ENCODE results near the gene BET1. TPM values are rescaled to one million over a fixed set of nuclear protein-coding genes. Genes with fewer than 3 reads are reported as not detected.

BET1 gene
- polyA plus RNA-seq, 3 donors: 41.3 to 46.6 (median 43.5) TPM

GRCh38 chr7:93972029-93972725 is 32.0 kb downstream of the BET1 start:
- DNase-seq: no peak

- DNase-seq: no peak
Observed at GRCh38 chr7:93968911-93969620, 35.1 kb downstream of the BET1 start.

DNA sequence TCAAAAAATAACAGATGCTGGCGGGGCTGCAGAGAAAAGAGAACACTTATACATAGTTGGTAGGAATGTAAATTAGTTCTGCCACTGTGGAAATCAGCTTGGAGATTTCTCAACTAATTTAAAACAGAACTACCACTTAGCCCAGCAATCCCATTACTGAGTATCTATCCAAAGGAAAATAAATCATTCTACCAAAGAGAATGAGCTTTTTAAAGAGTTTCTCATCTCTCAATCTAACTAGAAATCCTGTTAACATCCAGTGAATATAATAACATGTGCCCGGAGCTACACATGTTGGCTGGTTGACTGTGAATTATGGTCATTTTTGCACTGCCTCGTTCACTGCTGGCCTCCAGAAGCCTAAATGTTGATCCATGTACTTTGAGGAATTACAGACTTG is 39.3 kb downstream of the BET1 start:
- no peak for DNase-seq

GRCh38 chr7:93964262-93964661 is 39.9 kb downstream of the BET1 start:
- DNase-seq: no peak

- DNase-seq: no peak
Observed at GRCh38 chr7:93960986-93961385, 43.2 kb downstream of the BET1 start.

GRCh38 chr7:93958651-93959050 is 45.5 kb downstream of the BET1 start:
- no peak for DNase-seq

DNA sequence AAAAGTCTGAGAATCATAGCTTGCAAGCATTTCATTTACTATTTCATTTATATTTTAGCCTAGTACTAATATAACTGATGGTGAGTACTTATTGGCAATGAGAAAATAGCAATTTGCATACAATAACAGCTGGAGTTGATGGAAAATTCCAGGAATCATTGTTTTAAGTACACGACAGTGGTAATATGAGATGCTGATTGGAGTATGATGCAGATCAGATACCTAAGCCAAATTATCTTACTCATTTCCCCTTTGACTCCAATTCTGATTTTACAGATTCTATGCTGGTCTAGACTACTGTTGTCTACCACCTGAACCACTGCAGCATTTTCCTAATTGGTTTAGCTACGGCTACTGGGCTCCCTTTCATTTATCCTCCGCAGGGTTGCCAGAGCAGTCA is 45.9 kb downstream of the BET1 start:
- DNase-seq: no peak

DNA sequence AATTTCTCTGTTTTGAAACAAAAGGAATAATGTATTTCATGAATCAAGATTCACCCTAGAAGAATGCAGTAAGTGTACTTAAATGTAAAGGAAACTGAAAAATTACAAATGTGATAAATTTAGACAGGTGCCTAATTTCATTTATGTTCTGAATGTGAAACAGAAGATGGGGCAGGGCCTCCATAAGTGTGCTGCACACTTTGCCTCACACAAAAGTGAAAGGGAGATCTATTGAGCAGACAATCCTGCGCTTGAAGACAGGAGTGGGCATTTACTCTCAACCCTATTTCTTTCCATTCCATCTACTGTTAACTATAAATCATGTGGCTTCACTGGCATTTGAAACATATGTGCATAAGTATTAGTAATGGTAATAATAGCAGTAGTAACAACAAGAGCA is 46.4 kb downstream of the BET1 start:
- no peak for DNase-seq

GRCh38 chr7:93955304-93955703 is 48.9 kb downstream of the BET1 start:
- DNase-seq: no peak

DNA sequence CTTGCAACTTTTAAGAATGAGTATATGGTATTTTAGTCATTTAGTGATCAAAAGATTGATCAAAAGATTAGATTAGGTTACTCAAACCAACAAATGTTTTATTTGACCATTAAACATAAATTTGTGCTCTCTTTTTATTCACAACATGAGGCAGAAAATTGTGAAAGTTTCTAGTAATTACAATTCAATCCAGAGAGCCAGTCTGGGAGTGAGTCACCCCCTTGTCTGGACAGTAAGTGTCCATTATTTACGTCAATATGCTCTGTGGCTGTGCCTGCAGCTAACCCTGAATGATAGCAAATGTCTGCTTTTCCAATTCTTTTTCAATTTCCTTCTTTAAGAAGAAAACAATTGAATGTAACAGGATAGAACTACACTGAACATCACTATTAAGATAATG is 54.7 kb downstream of the BET1 start:
- DNase-seq: no peak

GRCh38 chr7:93948873-93949272 is 55.3 kb downstream of the BET1 start:
- DNase-seq: no peak

DNA sequence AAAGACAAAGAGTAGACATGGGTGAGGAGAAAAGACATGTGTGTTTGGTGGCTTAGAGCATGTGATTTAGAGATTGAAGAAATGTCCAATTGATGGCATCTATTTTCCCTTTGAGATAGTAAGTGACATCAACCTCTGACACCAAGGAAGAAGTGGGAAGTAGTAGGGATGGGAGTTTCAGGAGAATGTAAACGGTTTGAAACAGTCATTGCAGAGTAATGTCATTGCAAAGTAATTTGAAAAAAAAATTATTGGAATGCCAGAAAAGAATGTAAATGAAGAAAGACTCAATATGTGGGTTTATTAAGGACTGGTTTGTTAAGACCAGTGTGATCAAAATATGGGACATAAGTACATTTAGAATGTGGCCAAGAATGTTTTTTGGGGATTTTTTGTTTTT is 56.0 kb downstream of the BET1 start:
- no peak for DNase-seq

GRCh38 chr7:93945756-93946535 is 58.2 kb downstream of the BET1 start:
- DNase-seq: no peak

DNA sequence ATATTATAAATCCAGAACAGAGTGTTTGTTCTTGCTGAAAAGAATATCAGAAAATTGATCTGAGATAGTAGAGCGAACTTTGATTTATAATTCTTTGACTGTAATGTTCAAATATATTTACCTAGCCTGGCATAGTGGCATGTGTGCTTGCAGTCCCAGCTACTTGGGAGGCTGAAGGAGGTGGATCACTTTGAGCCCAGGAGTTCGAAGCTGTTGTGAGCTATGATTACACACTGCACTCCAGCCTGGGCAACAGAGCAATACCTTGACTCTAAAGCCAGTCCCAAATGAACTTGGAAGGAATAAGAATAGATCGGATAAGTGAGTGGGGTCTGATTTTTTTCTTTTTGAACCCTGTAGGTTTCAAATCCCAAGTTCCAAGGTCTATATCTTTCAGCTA is 59.1 kb downstream of the BET1 start:
- no peak for DNase-seq

GRCh38 chr7:93944673-93945072 is 59.5 kb downstream of the BET1 start:
- DNase-seq: no peak

DNA sequence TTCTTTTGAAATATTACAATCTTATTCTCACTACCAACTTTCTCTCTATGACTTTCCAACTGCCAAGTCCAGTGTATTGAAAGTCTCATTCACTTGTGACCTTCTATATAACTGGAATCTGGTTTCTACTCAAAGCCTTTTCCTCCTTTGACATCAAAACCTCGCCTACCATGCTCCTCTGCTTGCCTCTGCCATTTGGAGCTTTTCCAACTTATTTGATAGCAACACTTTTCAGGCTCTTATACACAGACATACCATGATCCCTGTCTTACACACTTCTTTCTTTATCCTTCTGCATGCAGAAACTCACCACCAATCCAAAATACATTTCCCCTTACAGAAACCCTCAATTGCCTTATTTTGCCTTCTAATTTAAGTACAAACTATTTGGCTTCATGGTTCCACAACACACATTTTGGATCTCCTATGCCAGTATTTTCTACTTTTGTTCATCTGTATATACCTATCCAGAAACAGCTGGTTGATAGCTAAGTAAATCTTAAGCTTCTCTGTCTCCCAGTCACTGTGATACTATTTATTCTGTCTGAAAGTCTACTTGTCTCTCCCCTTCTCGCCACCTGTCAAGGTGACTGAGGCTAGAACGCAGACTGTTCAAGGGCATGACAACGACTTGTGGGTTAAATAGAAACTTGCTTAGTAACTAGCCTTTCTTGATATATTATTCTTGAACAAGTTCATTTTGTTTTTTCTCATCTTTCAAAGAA is 60.2 kb downstream of the BET1 start:
- no peak for DNase-seq

Other genes starting within 250 kb of the BET1 start
- 10 to 100 TPM in 2 of 3 donors, 1 to 10 TPM in 1; 9.0 to 12.1 (median 10.8) TPM for gene TFPI2, start 113.6 kb downstream of the BET1 start, polyA plus RNA-seq (ENCODE audit: insufficient read length in 3 of 3)
- gene GNGT1, start 97.8 kb downstream of the BET1 start, polyA plus RNA-seq (ENCODE audit: insufficient read length in 3 of 3): under 1 TPM in 1 of 3 donors, not detected in 2; 0.17 TPM
- 10 to 100 TPM; 39.5 to 43.8 (median 43.1) TPM for gene GNG11, start 82.6 kb downstream of the BET1 start, polyA plus RNA-seq (ENCODE audit: insufficient read length in 3 of 3)